Fibroblast of peridontal ligament (primary cell): ENCODE results near the gene PFN3.

Experiments
- DNase-seq: peaks from one replicate; pipeline ENCODE4 v3.0.0-alpha.2; 2010; ENCODE audit errors: extremely low read depth

Gene PFN3, protein sequence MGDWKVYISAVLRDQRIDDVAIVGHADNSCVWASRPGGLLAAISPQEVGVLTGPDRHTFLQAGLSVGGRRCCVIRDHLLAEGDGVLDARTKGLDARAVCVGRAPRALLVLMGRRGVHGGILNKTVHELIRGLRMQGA

DNA sequence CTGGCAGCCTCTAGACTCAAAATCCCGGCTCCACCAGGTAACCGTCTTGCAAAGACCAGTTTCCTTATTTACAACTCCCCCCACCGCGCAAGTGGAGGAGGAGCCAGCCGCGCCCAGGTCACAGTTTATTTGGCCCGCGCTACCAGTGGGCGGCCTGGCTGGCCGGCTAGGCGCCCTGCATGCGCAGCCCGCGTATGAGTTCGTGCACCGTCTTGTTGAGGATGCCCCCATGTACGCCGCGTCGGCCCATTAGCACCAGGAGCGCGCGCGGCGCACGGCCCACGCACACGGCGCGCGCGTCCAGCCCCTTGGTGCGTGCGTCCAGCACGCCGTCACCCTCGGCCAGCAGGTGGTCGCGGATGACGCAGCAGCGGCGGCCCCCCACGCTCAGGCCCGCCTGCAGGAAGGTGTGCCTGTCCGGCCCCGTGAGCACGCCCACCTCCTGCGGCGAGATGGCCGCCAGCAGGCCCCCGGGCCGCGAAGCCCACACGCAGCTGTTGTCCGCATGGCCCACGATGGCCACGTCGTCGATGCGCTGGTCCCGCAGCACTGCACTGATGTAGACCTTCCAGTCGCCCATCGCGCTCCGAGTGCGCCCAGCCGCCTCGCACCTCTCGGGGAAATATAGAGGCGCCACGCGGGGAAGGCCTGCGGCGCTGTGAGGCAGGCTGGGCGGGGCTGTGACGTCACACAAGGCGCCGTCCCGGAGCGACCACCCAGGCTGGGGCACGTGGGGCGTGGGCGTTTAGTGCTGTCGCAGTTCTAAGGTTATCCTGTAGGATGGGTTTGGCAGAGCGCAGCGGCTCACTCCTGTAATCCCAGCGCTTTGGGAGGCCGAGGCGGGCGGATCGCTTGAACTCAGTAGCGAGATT lies at the start of gene PFN3:
Gene PFN3 (minus strand): TSS at position 665 of the 872 bp plus-strand sequence. CDS start 85 bp downstream, at position 580.
- no peak for DNase-seq

DNA sequence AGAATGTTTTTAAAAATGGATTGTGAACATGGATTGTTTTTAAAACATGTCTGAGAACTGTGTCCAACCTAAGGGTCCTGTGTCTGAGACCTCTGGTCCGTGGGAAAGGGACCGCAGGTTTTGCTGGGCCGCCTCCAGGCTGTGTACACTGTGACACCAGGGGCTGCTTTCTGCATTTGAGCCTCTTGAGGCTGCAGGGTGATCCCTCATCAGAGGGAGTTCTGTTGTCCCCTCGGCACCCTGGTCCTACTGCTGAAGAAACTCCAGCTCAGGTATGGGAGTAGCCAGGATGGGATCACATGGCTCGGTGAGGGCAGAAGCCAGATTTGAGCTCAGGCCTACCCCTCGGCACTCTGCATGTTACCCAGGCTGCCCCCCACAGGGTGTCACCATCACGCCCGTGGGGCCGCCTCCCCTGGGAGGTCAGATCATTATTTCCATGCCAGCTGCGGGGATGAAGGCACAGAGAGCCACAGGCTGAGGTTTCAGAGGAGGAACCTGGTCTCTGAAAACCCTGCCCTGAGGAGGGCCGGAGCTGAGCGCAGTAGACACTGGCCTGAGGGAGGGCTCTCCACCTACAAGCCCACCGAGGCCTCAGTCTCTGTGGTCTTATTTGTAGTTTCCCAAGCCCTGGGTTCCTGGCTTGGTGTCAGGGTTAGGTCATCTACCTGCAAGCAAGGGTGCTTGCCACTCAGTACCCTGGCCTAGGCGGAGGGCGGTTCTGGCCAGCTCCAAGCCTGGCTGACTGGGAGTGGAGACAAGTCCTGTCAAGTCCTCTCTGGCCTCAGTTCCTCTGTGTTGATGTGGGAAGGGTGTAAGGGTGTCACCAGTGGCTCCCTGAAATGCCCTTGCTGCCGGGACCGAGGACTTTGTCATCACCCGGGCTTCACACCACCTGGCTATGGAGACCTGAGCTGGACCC lies 48.9 kb upstream of the PFN3 start:
- no peak for DNase-seq

DNA sequence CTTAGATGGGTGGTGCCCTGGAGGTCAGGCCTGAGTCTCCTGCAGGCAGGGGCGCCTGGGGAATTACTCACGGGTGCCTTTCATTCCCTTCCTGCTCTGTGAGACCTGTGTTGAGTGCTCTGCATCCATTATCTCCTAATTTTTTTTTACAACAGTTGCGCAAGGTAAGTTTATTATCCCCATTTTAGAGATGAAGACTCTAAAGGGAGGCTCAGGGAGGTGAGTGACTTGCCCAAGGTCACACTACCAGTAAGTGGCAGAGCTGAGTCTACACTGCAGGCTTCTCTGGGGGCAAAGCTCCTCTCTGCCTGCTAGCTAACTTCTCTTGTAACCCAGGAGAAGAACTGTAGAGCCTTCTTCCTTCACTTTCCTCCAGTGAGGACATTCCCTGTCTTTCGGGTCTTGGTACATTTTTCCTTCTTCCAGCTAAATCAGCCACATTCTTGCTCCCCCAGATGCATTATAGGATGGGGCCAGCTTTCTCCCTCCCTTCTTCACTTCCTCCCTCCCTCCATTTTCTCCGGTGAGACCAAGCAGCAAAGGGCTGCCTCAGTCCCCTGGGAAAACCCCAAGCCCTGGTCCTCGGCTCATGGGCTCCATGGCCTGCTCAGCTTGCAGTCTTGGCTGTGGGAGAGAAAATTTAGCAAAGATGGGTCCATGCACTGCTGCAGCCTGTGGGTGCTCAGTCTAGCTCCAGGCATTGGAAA lies 47.9 kb upstream of the PFN3 start:
- DNase-seq = no peak

DNA sequence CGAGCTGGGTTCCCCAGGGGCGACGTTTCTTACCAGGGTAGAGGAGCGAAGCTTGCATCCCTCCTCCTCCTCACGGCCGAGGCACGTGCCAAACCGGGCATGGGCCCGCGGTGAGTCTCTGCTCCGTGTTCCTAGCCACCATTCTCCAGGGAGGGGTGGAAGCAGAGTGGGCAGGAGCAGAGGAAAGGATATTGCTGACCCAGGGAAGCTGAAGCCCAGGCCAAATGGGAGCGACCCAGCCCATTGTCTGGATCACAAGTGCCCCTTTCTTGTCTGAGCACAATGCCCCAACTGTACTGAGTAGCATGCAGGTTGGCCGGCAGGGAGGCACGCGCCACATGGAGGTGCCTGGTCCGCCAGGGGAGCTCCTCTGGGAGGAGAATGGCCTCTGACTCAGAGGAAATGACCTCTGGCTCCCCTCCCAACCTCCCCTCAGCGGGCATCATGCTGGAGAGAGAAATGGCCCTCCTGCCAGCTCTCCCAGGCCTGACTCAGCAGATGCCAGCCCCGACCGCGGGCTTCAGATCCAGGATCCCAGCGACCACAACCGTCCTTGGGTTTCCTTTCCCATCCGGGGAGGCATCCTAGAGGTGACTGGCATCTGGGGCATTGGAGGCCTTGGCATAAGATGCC lies 47.3 kb upstream of the PFN3 start:
- DNase-seq = peak; percentile 73

DNA sequence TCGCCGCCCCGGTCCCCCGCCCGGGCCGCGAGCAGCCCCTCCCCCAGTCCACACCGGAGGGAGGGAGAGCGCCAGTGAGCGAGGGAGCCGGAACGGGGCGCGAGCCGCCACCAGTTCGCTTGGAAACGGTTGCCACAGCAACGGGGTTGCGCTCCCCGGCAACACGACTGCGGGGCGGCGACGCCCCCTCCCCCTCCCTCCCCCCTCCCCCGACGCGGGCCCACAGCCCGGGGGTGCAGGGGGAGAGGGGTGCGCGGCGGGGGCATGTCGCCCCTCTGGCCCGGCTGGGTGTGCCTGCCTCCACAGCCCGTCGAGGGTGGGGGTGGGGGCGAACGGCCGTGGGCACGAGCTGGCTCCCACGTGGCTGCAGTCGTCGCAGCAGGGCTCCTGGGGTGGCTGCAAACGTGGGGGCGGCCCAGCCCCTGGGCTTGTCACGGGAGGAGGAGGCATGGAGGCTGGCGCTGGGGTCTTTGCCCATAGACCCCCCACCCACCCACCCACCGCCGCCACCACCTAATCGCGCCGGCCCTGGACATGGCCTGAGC lies 46.7 kb upstream of the PFN3 start:
- DNase-seq = peak; percentile 23

DNA sequence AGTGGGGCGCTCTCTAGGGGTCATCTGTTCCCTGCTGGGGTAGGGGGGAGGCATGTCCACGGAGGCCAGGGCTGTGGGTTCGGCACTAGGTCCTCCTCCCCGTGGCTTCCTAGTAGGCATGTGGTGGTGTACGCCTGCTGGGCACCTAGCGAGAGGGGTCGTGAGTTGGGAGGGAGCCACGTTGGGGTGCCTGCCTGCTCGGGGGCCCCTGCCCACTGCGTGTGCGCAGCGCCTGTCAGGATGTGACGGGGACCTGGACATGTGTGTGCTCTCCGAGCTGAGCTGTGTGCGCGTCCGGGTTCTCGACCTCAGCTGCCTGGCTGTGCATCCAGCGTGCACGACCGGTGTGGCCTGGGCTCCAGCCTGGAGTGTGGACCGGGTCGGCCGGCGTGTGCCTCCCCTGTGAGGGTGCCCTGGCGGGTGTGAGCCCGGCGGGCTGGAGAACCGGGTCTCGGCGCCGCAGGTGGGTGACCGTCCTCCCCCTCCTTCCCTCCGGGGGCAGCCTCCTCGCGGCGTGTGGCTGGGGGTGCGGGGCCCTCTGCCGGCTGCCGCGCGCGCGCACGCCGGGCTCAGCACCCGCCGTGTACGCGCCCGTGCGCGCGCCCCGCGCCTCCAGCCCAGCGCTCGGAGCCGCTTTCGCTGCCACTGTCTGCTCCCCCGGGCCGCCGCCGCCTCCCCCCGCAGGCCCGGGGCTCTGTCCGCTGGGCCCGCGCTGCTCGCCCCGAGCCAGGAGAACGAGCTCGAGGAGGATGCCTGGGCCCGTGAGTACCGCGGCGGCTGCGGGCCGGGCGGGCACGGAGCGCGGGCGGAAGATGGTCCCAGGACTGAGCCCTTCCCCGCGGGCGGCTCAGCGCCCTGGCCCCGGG lies 46.0 kb upstream of the PFN3 start, which contains the start of gene PRR7:
Gene PRR7 (plus strand): TSS at position 615 of the 866 bp plus-strand sequence. CDS start 8,254 bp downstream, outside the sequence.
- DNase-seq = peak; percentile 42

DNA sequence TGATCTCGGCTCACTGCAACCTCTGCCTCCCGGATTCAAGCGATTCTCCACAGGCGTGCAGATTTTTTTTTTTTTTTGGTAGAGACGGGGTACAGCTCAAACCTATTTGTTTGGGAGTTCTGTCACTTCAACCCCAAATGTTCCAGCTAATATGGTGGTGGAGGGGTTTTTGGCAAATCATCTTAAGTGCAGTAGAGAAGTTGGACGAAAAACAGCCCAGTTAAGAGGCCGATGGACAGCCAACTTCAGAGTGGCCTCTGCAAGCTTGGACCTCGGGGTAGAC lies 45.4 kb upstream of the PFN3 start:
- DNase-seq = no peak

DNA sequence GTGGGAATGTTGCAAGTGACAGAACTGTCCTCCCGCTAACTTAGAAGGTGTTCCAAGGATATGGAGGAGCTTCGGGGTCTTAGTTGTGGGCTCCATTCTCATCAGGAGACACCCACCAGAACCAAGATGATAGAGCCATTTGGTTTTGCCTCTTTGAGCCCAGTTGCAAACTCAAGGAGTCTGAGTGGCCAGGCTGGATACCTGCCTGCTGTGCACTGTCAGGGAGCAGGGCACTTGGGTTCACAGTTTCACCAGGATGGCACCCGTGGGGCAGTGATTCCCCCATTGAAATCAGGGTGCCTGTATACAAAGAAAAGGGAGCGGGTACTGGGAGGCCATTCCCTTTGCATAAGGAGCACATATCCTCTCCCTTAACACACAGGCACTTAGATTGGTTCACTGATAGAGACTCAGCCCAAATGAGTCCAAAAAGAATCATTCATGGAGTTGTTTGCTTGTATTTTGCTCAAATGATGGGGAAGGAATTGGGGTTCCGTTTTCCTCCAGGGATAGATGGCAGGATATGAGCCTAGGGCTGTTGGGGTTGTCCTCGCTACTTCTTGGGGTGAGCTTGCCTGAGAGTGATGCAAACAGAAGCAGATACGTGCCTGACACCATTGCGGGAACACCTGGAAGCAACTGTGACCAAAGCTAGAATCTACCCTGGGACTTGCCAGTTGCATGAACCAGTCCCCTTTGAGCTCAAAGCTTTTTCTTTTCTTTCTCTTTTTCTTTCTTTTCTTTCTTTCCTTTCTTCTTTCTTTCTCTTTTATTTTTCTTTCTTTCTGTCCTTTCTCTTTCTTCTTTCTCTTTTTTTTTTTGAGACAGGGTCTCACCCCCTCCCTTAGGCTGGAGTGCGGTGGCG lies 44.8 kb upstream of the PFN3 start:
- no peak for DNase-seq

DNA sequence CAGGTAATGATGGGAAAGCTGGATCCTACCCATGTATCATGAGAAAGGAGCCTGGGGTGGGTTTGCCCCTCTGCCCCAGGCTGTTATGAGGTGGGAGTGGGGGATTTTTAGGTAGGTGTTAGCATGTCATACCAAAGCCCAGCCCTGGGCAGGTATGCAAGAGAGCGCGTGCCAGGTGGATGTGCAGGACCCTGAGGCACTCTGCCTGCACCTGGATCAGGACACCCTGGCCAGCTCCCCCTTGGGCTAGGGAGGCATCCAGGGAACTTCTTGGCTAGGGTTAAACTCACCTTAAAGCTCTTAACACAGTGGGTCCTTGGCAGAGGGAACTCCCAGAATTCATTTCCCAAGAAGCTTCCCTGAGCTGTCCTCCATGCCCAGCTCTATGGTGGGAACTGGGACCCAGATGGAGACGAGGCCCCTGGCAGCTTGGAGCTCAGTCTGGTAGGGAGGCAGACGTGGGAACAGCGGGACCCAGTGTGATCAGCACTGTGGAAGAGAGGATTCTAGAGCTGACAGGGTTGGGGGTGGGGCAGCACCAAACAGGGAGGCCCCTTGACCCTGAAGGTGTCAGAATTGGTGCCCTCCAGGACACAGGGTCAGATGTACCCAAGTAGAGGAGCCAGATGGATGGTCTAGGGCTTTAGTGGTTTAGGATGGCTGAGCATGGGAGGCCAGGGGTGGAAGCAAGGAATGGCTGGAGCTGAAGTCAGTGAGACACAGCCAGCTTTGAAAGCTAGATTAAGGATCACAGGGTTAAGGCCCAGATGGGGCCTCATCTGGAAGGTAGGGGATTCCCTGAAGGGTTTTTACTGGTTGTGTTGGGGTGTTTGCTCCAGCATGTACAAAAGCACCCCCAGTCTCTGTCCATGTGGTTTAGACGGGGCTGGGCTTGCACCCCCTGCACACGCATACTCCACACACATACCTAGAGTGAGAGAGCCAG lies 43.9 kb upstream of the PFN3 start:
- no peak for DNase-seq

DNA sequence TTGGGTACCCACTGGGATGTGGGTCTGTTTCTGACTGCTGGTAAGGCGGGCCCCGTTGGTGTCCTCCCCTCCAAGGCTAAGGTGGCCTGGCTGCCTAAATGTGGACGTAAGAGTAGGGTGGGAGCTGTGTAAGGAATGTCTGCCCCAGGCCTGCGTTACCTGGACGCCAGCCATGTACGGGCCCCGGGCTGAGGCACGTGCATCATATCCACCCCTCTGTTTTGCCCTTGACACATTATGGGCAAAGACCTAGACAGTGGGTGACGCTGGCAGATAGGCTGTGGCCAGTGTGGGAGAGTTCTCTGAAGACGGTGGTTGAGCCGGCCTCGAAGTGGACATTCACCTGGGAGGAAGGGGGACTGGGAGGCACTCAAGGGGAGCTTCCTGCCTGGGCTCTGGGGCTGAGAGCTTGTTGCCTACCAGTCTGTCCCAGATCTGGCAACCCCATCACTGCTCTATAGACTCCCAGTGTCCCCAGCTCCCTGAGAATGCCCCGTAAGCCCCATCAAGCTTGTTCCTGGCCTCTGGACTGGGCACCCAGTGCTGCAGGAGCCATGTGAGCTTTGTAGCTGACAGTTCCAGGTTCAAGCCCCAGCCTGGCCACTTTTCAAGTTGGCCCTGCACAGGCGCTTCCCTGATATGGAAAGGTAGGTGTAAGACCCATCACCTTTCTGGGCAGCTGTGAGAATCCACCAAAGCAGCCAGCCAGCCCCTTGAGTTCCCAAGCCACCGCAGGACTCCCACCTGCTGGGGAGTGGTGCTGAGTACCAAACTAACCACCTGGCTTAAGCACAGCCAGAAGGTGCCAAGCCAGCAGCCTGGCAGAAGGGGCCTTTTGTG lies 42.9 kb upstream of the PFN3 start:
- DNase-seq = no peak

DNA sequence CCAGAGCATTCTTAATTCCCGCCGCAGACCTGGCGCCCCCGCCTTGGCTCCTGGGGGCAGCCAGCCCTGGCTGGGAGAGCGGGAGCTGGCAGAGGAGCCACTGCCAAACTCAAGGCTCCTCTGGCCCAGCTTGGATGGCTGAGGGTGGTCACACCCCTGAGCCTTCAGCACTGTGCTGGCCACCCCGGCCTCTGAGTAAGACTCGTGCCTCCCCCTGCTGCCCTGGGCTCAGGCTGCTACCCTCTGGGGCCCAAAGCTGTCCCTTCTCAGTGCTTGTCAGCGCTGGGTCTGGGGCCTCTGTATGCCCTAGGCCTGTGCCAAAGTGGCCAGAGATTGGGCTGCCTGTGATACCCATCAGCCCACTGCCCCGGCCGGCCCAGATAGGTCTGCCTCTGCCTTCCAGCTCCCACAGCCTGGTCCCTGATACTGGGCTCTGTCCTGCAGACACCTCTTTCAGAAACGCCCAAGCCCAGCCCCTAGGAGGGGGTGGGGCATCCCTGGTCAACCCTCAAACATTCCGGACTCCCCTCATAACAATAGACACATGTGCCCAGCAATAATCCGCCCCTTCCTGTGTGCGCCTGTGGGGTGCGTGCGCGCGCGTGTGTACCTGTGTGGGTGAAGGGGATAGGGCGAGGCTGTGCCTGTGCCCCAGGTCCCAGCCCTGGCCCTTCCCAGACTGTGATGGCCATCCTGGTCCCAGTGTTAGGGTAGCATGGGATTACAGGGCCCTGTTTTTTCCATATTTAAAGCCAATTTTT lies 41.8 kb upstream of the PFN3 start:
- DNase-seq = no peak

DNA sequence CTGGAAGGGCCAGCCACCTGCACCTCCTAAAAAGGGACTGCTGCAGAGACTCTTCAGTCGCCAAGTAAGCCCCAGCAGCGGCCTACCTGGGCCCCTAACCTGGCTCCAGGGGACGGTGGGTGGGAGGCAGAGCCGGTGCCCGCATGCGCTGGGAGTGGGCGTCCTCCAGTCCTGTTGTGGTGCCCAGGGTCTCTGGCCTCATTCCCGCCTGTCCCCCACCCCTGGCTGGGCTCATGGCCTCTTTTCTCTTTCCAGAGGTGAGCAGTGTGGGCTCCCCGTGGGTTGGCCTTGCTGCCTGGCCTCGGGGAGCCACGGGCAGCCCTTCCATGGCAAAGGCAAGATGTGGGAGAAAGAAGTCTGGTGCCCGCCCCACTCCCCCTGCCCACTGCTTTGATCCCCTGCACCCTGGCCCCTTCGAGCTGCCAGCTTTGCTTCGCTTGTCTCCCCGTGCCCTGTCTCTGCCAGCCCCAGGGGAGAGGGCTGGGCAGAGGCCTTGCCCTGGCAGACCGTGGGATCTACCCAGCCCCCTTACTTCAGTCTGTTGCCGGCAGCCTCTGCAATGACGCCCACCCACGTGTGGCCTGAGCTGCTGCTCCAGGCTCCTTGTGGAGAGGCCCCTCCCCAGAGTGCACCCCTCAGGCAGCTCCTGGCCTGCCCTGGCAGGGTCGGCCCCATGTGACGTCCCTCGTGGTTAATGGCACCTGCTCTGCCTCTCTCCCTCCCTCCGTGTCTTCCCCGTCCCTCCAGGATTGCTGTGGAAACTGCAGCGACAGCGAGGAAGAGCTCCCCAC lies 40.7 kb upstream of the PFN3 start:
- no peak for DNase-seq

DNA sequence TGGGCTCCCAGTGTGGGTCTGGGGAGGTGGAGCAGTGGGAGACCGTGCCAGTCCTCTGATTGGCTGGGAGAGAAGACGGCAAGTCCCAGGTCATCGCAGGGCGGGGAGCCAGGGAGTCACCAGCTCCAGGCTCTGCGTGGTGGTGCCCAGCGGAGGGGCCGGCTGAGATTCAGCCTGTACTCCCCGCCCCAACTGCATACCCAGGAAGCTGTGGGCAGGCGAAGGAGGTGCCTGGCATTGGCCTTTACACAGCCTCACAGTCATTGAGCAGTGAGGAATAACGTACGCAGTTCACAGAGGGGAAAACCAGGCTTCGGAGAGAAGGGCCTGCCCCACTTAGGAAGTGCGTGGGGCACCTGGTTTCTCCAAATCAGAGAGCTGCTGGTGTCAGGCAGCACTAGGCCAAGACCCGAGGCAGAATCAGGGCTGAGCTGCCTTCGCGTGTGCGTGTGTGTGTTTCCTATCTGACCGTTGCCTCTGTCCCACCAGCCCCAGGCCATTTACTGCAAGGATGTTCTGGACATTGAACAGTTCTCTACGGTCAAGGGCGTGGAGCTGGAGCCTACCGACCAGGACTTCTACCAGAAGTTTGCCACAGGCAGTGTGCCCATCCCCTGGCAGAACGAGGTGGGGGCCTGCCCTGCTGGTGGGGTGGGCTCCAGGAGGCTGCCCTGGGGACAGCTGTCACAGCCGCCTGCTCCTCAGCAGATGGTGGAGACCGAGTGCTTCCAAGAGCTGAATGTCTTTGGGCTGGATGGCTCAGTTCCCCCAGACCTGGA lies 39.9 kb upstream of the PFN3 start:
- no peak for DNase-seq

DNA sequence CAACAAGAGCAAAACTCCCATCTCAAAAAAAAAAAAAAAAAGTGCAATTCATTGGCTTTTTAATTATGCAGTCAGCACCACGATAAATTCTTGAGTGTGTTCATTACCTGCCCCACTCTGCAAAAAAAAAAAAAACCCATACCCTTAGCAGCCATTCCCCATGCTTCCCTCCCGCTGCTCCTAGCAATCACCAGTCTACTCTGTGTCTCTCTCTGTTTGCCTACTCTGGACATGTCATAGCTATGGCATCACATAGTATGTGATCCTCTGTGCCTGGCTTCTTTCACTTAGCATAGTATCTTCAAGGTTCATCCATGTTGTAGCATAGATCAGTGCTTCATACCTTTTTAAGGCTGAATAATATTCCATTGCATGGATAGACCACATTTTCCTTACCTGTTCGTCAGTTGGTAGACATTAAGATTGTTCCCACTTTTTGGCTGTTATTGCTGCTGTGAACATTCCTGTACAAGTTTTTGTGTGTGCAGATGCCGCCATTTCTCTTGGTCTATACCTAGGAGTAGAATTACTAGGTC lies 39.1 kb upstream of the PFN3 start:
- no peak for DNase-seq
